MM.1S (cell line): ENCODE results near the gene ELMO3.

Source experiments
- CTCF ChIP-seq: fragments of 300-600 bp; sonication (generic); IDR thresholded peaks from 2 replicates; pipeline ENCODE4 v1.5.1; 2016; ENCODE audit warnings: antibody characterized with exemption, low read length, mixed read lengths
- EZH2 ChIP-seq: fragments of 300-600 bp; sonication (generic); optimal IDR thresholded peaks from 2 replicates; pipeline ENCODE3; 2017; ENCODE audit warnings: low read depth, mild to moderate bottlenecking, antibody characterized with exemption, low read length, mixed read lengths
- EZH2phosphoT487 ChIP-seq: fragments of 300-600 bp; sonication (generic); IDR thresholded peaks from 2 replicates; pipeline ENCODE4 v1.6.1; 2018; ENCODE audit warnings: antibody characterized with exemption, low read length

DNA sequence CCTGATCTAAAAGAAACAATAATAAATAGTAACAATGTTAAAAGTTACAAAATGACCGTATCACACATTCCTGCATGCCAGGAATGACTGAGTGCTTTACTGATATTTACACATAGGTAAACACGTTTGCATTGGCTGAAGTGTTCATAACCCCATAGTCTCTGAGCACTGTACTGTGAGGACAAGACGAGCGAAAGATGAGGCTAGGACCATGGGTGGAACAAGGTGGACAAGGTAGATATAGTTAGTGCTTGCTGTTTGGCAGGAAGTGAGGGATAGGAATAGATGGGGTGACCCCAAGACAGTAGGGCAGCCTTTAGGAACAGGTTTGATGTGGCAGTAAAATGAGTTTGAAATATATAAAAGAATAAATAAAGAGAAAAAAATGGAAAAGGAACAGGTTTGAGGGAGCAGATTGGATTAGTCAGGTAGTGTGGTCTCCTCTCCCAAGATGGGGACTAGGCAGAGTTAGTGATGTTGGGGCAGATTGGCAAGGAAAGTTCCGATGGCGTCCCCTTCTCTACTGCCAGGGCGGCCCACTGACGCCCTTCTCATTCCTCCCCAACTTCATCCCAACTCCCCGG, 7.4 kb upstream of the ELMO3 start:
- no peak for TF ChIP-seq CTCF
- TF ChIP-seq EZH2phosphoT487, result no peak
- no peak for TF ChIP-seq EZH2
